Breast epithelium (tissue), 4 donors: ENCODE results near the gene PLXNA4. TPM values are rescaled to one million over a fixed set of nuclear protein-coding genes. Genes with fewer than 3 reads are reported as not detected.

Source experiments
- DNase-seq, 2 donors: peaks; one replicate each; pipeline ENCODE4 v3.0.0-alpha.2; 2019; ENCODE audit warnings: low spot score in 2 of 2
- H3K27ac ChIP-seq, 2 donors: fragments of 200-600 bp; sonication (generic) in 1 of 2; one replicate each; pipeline ENCODE4 v1.5.1; 2016 to 2019; ENCODE audit warnings: mild to moderate bottlenecking in 1 of 2
- H3K27me3 ChIP-seq, 2 donors: fragments of 200-600 bp; sonication (generic) in 1 of 2; one replicate each; pipeline versions ENCODE4 v1.5.1 to v1.6.0; 2017 to 2019; ENCODE audit warnings: control low read depth in 1 of 2, mild to moderate bottlenecking in 1 of 2
- H3K36me3 ChIP-seq: fragments of 200-600 bp; one replicate; pipeline ENCODE4 v1.5.1; 2019
- H3K4me1 ChIP-seq, 2 donors: fragments of 200-600 bp; sonication (generic); one replicate each; pipeline ENCODE4 v1.5.1; 2016 to 2019; ENCODE audit warnings: control low read depth in 1 of 2
- H3K4me3 ChIP-seq, 3 donors: fragments of 200-600 bp; sonication (generic); 1 replicate in 2 of 3; 2 replicates in 1 of 3; pipeline ENCODE4 v1.5.1; 2016 to 2019; ENCODE audit warnings: mild to moderate bottlenecking in 3 of 3, moderate library complexity in 2 of 3
- H3K9me3 ChIP-seq, 2 donors: fragments of 200-600 bp; sonication (generic) in 1 of 2; one replicate each; pipeline ENCODE4 v1.5.1; 2016 to 2019; ENCODE audit warnings: control low read depth in 1 of 2
- CTCF ChIP-seq, 3 donors: fragments of 450-650 bp; IDR thresholded peaks; one replicate each; pipeline ENCODE4 v1.5.1; 2016 to 2017; ENCODE audit warnings: antibody characterized with exemption in 3 of 3, mild to moderate bottlenecking in 3 of 3, moderate library complexity in 3 of 3
- POLR2A ChIP-seq: fragments of 450-650 bp; IDR thresholded peaks from one replicate; pipeline ENCODE4 v1.6.1; 2016; ENCODE audit warnings: antibody characterized with exemption, mild to moderate bottlenecking, moderate library complexity
- POLR2AphosphoS5 ChIP-seq, 3 donors: sonication (generic); formaldehyde crosslinking; IDR thresholded peaks; one replicate each; pipeline ENCODE4 v1.6.1; 2017; ENCODE audit warnings: antibody characterized with exemption in 3 of 3
- intact Hi-C: fragments of 100-400 bp; cut with DNase I; formaldehyde crosslinking; loops from one replicate; pipeline ENCODE4 v1.15.1; 2023; ENCODE audit warnings: low total_unique reads
- total RNA-seq, 3 donors: library from RNA; depleted of rRNA; stranded (reverse); fragments of >200 nt; gene quantifications; one replicate each; pipeline ENCODE4 v1.1.0, GENCODE V29; 2016

PLXNA4 gene
- total RNA-seq, 3 donors from 2014 or later: 7.2 to 32.5 (median 26.2) TPM

GRCh38 chr7:132300599-132301277 lies 275.5 kb downstream of the PLXNA4 start:
- no peaks in the 10 kb centered on the region for H3K4me1 ChIP-seq
- intact Hi-C loops: no loop called here
- TF ChIP-seq POLR2A (no peak), POLR2AphosphoS5 (IDR thresholded peaks at IDR 0.05) (no peak), CTCF (IDR thresholded peaks at IDR 0.05) (no peak)

GRCh38 chr7:132298790-132299189 lies 277.5 kb downstream of the PLXNA4 start:
- H3K27ac ChIP-seq: no peak overlapping the region
- intact Hi-C loops: no loop called here
- H3K4me1 ChIP-seq: no peaks in the 10 kb centered on the region
- H3K27me3 ChIP-seq: no peaks in the 10 kb centered on the region
- TF ChIP-seq CTCF (IDR thresholded peaks at IDR 0.05) (no peak), POLR2AphosphoS5 (IDR thresholded peaks at IDR 0.05) (no peak), POLR2A (no peak)
- no peak overlapping the region for H3K4me3 ChIP-seq
- H3K36me3 ChIP-seq: no peaks in the 10 kb centered on the region
- DNase-seq: no peak
- H3K9me3 ChIP-seq: no peaks in the 10 kb centered on the region

More at GRCh38 chr7:132300599-132301277, 275.5 kb downstream of the PLXNA4 start:
- no peak overlapping the region for H3K4me3 ChIP-seq
- H3K27me3 ChIP-seq: no peaks in the 10 kb centered on the region
- no peaks in the 10 kb centered on the region for H3K9me3 ChIP-seq
- no peak for DNase-seq
- H3K27ac ChIP-seq: no peak overlapping the region
- no peaks in the 10 kb centered on the region for H3K36me3 ChIP-seq

- intact Hi-C loops: no loop called here
Measured at GRCh38 chr7:132296820-132297219, 279.4 kb downstream of the PLXNA4 start.

GRCh38 chr7:132295175-132295574 lies 281.1 kb downstream of the PLXNA4 start:
- no peak for TF ChIP-seq POLR2AphosphoS5 (IDR thresholded peaks at IDR 0.05)
- no peak for TF ChIP-seq POLR2A
- intact Hi-C loops: no loop called here

More at GRCh38 chr7:132296820-132297219, 279.4 kb downstream of the PLXNA4 start:
- no peaks in the 10 kb centered on the region for H3K9me3 ChIP-seq
- H3K27me3 ChIP-seq: no peaks in the 10 kb centered on the region
- no peaks in the 10 kb centered on the region for H3K4me1 ChIP-seq
- TF ChIP-seq POLR2A (no peak), POLR2AphosphoS5 (IDR thresholded peaks at IDR 0.05) (no peak), CTCF (IDR thresholded peaks at IDR 0.05) (no peak)
- no peaks in the 10 kb centered on the region for H3K36me3 ChIP-seq
- no peak for DNase-seq
- H3K27ac ChIP-seq: no peak overlapping the region
- H3K4me3 ChIP-seq: no peak overlapping the region

GRCh38 chr7:132292803-132293202 lies 283.5 kb downstream of the PLXNA4 start:
- TF ChIP-seq POLR2AphosphoS5 (IDR thresholded peaks at IDR 0.05) (no peak), CTCF (IDR thresholded peaks at IDR 0.05) (no peak), POLR2A (no peak)
- H3K4me1 ChIP-seq: no peaks in the 10 kb centered on the region
- H3K27ac ChIP-seq: no peak overlapping the region
- no peaks in the 10 kb centered on the region for H3K9me3 ChIP-seq
- intact Hi-C loops: no loop called here
- no peak overlapping the region for H3K4me3 ChIP-seq
- DNase-seq: no peak
- no peaks in the 10 kb centered on the region for H3K27me3 ChIP-seq
- no peaks in the 10 kb centered on the region for H3K36me3 ChIP-seq

More at GRCh38 chr7:132295175-132295574, 281.1 kb downstream of the PLXNA4 start:
- no peak overlapping the region for H3K27ac ChIP-seq
- DNase-seq: no peak
- H3K27me3 ChIP-seq: no peaks in the 10 kb centered on the region
- H3K36me3 ChIP-seq: no peaks in the 10 kb centered on the region
- no peak overlapping the region for H3K4me3 ChIP-seq
- H3K4me1 ChIP-seq: no peaks in the 10 kb centered on the region
- no peaks in the 10 kb centered on the region for H3K9me3 ChIP-seq
